ENCODE measurements around the gene FRAT1. TPM values are rescaled to one million over a fixed set of nuclear protein-coding genes. Genes with fewer than 3 reads are reported as not detected.

The FRAT1 gene
- total RNA-seq, 1 experiment from 2014 or later = 5.3 TPM

GRCh38 chr10:97361537-97361901 is 42.4 kb downstream of the FRAT1 start:
- DNase-seq (ENCODE audit: low read depth, low spot score) (no peak), ATAC-seq (no peak)
- no peaks in the 10 kb centered on the region for H3K27me3 ChIP-seq (ENCODE audit: control insufficient read depth, insufficient read depth, low read length)
- ChIA-PET POLR2A (no interaction called here), CTCF (no interaction called here)
- H3K9me3 ChIP-seq (ENCODE audit: control insufficient read depth, insufficient read depth, low read depth, low read length) = no peaks in the 10 kb centered on the region
- BruUV-seq (replicated peaks) = no TSS peak
- no peak overlapping the region for H3K4me3 ChIP-seq (ENCODE audit: low read depth in 2 of 2, low read length in 2 of 2)
- in situ Hi-C loops (cut with HindIII; ENCODE audit: low pct_unique_long_range_greater_than_20kb, low sequenced_read_pairs) = no loop called here
- H3K4me1 ChIP-seq (ENCODE audit: control insufficient read depth, insufficient read depth, low read length) = no peaks in the 10 kb centered on the region
- intact Hi-C loops (cut with micrococcal nuclease; ENCODE audit: unreplicated experiment) = no loop called here
- H3K36me3 ChIP-seq (ENCODE audit: control insufficient read depth, insufficient read depth, low read length) = peaks cover 13% of the 10 kb centered on the region
- TF ChIP-seq TCF7L2 (IDR thresholded peaks at IDR 0.05; ENCODE audit: low read depth, low read length) = no peak
- TF ChIP-seq CTCF (IDR thresholded peaks at IDR 0.05) = no peak
- no peak for TF ChIP-seq POLR2AphosphoS5 (IDR thresholded peaks at IDR 0.05; ENCODE audit: low read depth, low read length)
- TF ChIP-seq REST (IDR thresholded peaks at IDR 0.05; ENCODE audit: insufficient read depth in 1 of 2, low read depth in 2 of 2, low read length in 1 of 2) = no peak
- TF ChIP-seq SIN3A (IDR thresholded peaks at IDR 0.05; ENCODE audit: borderline replicate concordance, insufficient read depth, low read depth, low read length) = no peak
- H3K27ac ChIP-seq (ENCODE audit: low read length) = no peak overlapping the region

- no peak for DNase-seq (ENCODE audit: low read depth, low spot score)
- no peak overlapping the region for H3K27ac ChIP-seq (ENCODE audit: low read length)
- no peak overlapping the region for H3K4me3 ChIP-seq (ENCODE audit: low read depth in 2 of 2, low read length in 2 of 2)
- no peaks in the 10 kb centered on the region for H3K9me3 ChIP-seq (ENCODE audit: control insufficient read depth, insufficient read depth, low read depth, low read length)
- intact Hi-C loops (cut with micrococcal nuclease; ENCODE audit: unreplicated experiment) = no loop called here
- peaks cover 13% of the 10 kb centered on the region for H3K36me3 ChIP-seq (ENCODE audit: control insufficient read depth, insufficient read depth, low read length)
- ATAC-seq = no peak; the same call in 1 of the 2 replicates
- no TSS peak for BruUV-seq (replicated peaks)
- H3K4me1 ChIP-seq (ENCODE audit: control insufficient read depth, insufficient read depth, low read length) = no peaks in the 10 kb centered on the region
- no peaks in the 10 kb centered on the region for H3K27me3 ChIP-seq (ENCODE audit: control insufficient read depth, insufficient read depth, low read length)
- CTCF ChIA-PET = interaction anchor here (1.0 kb wide), 1 partner anchor 84 kb away, joined by 3 read pairs; no protein-coding TSS in a partner anchor
- TF ChIP-seq CTCF (IDR thresholded peaks at IDR 0.05) (no peak), REST (IDR thresholded peaks at IDR 0.05; ENCODE audit: insufficient read depth in 1 of 2, low read depth in 2 of 2, low read length in 1 of 2) (no peak), POLR2AphosphoS5 (IDR thresholded peaks at IDR 0.05; ENCODE audit: low read depth, low read length) (no peak), SIN3A (IDR thresholded peaks at IDR 0.05; ENCODE audit: borderline replicate concordance, insufficient read depth, low read depth, low read length) (no peak), TCF7L2 (IDR thresholded peaks at IDR 0.05; ENCODE audit: low read depth, low read length) (no peak)
- in situ Hi-C loops (cut with HindIII; ENCODE audit: low pct_unique_long_range_greater_than_20kb, low sequenced_read_pairs) = no loop called here
- POLR2A ChIA-PET = no interaction called here
Observed at GRCh38 chr10:97362310-97363033, 43.4 kb downstream of the FRAT1 start.

Measured in Panc1 (cell line).